Neuronal stem cell (in vitro differentiated cells): ENCODE results near the gene MYOCD.
A peak's percentile ranks its signal among the peaks of the same experiment; 100 is the strongest.

Experiments
- DNase-seq: peaks from one replicate; pipeline ENCODE4 v3.0.0-alpha.2; 2013; ENCODE audit warnings: low spot score
- H2AFZ ChIP-seq: one replicate; pipeline ENCODE4 v1.6.1; 2013; ENCODE audit warnings: mild to moderate bottlenecking, low read length, inconsistent platforms
- H2AK5ac ChIP-seq: 2 replicates; pipeline ENCODE4 v1.6.1; 2013; ENCODE audit warnings: low read depth, mild to moderate bottlenecking, inconsistent platforms, low read length, moderate library complexity, mixed read lengths
- H2BK120ac ChIP-seq: 2 replicates; pipeline ENCODE4 v1.6.1; 2013; ENCODE audit warnings: low read depth, mild to moderate bottlenecking, inconsistent platforms, low read length, moderate library complexity, mixed read lengths
- H2BK12ac ChIP-seq: one replicate; pipeline ENCODE4 v1.6.1; 2013; ENCODE audit warnings: low read length, inconsistent platforms
- H2BK15ac ChIP-seq: 2 replicates; pipeline ENCODE4 v1.6.1; 2013; ENCODE audit warnings: mild to moderate bottlenecking, low read length, inconsistent platforms, mixed read lengths
- H2BK5ac ChIP-seq: one replicate; pipeline ENCODE4 v1.6.1; 2013; ENCODE audit warnings: inconsistent platforms, mild to moderate bottlenecking, low read length, moderate library complexity
- H3K14ac ChIP-seq: one replicate; pipeline ENCODE4 v1.6.1; 2013; ENCODE audit warnings: low read length, inconsistent platforms
- H3K18ac ChIP-seq: 2 replicates; pipeline ENCODE4 v1.6.1; 2013; ENCODE audit warnings: low read length, inconsistent platforms
- H3K23ac ChIP-seq: 2 replicates; pipeline ENCODE4 v1.6.1; 2013; ENCODE audit warnings: low read depth, mild to moderate bottlenecking, mixed read lengths, low read length, inconsistent platforms; ENCODE audit not compliant: poor library complexity
- H3K27ac ChIP-seq: replicated peaks from 3 replicates; pipeline ENCODE4 v1.5.1; 2013; ENCODE audit warnings: low read length, inconsistent platforms
- H3K27me3 ChIP-seq, 3 experiments: 2 replicates each; pipeline ENCODE4 v1.6.1; 2013; ENCODE audit warnings: low read length in 3 of 3, mild to moderate bottlenecking in 2 of 3, inconsistent platforms in 1 of 3, low read depth in 1 of 3, mixed read lengths in 1 of 3, moderate library complexity in 1 of 3; ENCODE audit not compliant: control insufficient read depth in 3 of 3, insufficient read depth in 3 of 3
- H3K36me3 ChIP-seq, 2 donors: replicated peaks in 1 of 2; 2 replicates each; pipeline ENCODE4 v1.6.1; 2013; ENCODE audit warnings: low read length in 2 of 2; ENCODE audit not compliant: control insufficient read depth in 2 of 2, insufficient read depth in 2 of 2
- H3K4ac ChIP-seq: 2 replicates; pipeline ENCODE4 v1.6.1; 2013; ENCODE audit warnings: inconsistent platforms, mild to moderate bottlenecking, low read length, moderate library complexity
- H3K4me1 ChIP-seq, 2 donors: 1 replicate in 1 of 2; 2 replicates in 1 of 2; pipeline ENCODE4 v1.6.1; 2013; ENCODE audit warnings: low read length in 2 of 2, low read depth in 1 of 2; ENCODE audit not compliant: control insufficient read depth in 2 of 2, insufficient read depth in 1 of 2
- H3K4me2 ChIP-seq: one replicate; pipeline ENCODE4 v1.6.1; 2013; ENCODE audit warnings: mild to moderate bottlenecking, low read length, inconsistent platforms; ENCODE audit not compliant: insufficient read depth, poor library complexity, severe bottlenecking
- H3K4me3 ChIP-seq, 2 donors: 2 replicates each; pipeline ENCODE4 v1.5.1; 2013; ENCODE audit warnings: low read length in 2 of 2, mild to moderate bottlenecking in 2 of 2, inconsistent platforms in 1 of 2, moderate library complexity in 1 of 2
- H3K79me1 ChIP-seq: one replicate; pipeline ENCODE4 v1.6.1; 2013; ENCODE audit warnings: low read depth, mild to moderate bottlenecking, inconsistent platforms, low read length, moderate library complexity
- H3K9ac ChIP-seq: one replicate; pipeline ENCODE4 v1.6.1; 2013; ENCODE audit warnings: mild to moderate bottlenecking, low read depth, low read length, inconsistent platforms; ENCODE audit not compliant: poor library complexity
- H3K9me3 ChIP-seq, 2 donors: replicated peaks in 1 of 2; 2 replicates each; pipeline versions ENCODE3 to v1.6.1; 2013; ENCODE audit warnings: low read length in 2 of 2, mild to moderate bottlenecking in 2 of 2, inconsistent platforms in 1 of 2, low read depth in 1 of 2, mixed read lengths in 1 of 2, moderate library complexity in 1 of 2; ENCODE audit not compliant: control insufficient read depth in 2 of 2, insufficient read depth in 1 of 2
- H4K8ac ChIP-seq: one replicate; pipeline ENCODE4 v1.6.1; 2013; ENCODE audit warnings: low read depth, mild to moderate bottlenecking, inconsistent platforms, low read length, moderate library complexity
- H4K91ac ChIP-seq: one replicate; pipeline ENCODE4 v1.6.1; 2013; ENCODE audit warnings: low read length, low read depth, mild to moderate bottlenecking, inconsistent platforms; ENCODE audit not compliant: poor library complexity
- WGBS, 2 donors: extraction: QIAGEN DNeasy Blood & Tissue Kit; methylation state at CpG; one replicate each; pipeline ENCODE4 v1.1.7; 2013; ENCODE audit warnings: missing lambda C conversion rate in 2 of 2, mixed read lengths in 1 of 2; ENCODE audit not compliant: insufficient read length in 2 of 2, insufficient replicate concordance in 1 of 2; ENCODE audit errors: extremely low coverage in 2 of 2; 5-methylcytosine and 5-hydroxymethylcytosine counted together

The MYOCD gene

GRCh38 chr17:12732366-12732765, 66.7 kb downstream of the MYOCD start:
- DNase-seq: no peak
- Histone ChIP-seq H4K8ac (no peak overlapping the region), H3K14ac (no peak overlapping the region), H2BK12ac (peak overlapping the region; percentile 8), H2BK5ac (no peak overlapping the region), H3K36me3 (no peaks in the 10 kb centered on the region), H3K9me3 (no peaks in the 10 kb centered on the region), H2AFZ (no peak overlapping the region), H3K79me1 (no peaks in the 10 kb centered on the region), H3K4me3 (no peak overlapping the region), H3K23ac (no peak overlapping the region), H3K27me3 (no peaks in the 10 kb centered on the region), H3K4ac (no peak overlapping the region), H3K4me2 (no peak overlapping the region), H3K27ac (no peak overlapping the region), H2AK5ac (no peak overlapping the region), H3K4me1 (peaks cover 0 to 3% of the 10 kb centered on the region in 2 donors), H3K9ac (no peak overlapping the region), H2BK120ac (no peak overlapping the region), H2BK15ac (no peak overlapping the region), H3K18ac (no peak overlapping the region), H4K91ac (no peak overlapping the region)
- WGBS, 2 donors: no CpG with 5 or more reads among the region's 8 CpGs

GRCh38 chr17:12734926-12735325, 69.2 kb downstream of the MYOCD start:
- H2BK15ac ChIP-seq: no peak overlapping the region
- DNase-seq: no peak
- H3K36me3 ChIP-seq: no peaks in the 10 kb centered on the region
- no peak overlapping the region for H2BK12ac ChIP-seq
- no peak overlapping the region for H4K91ac ChIP-seq
- H3K14ac ChIP-seq: no peak overlapping the region
- no peaks in the 10 kb centered on the region for H3K27me3 ChIP-seq
- H3K27ac ChIP-seq: no peak overlapping the region
- no peak overlapping the region for H3K4ac ChIP-seq
- no peak overlapping the region for H3K18ac ChIP-seq
- no peak overlapping the region for H2AK5ac ChIP-seq
- H3K4me3 ChIP-seq: no peak overlapping the region
- H3K4me2 ChIP-seq: no peak overlapping the region
- no peak overlapping the region for H2AFZ ChIP-seq
- no peak overlapping the region for H3K9ac ChIP-seq
- H3K23ac ChIP-seq: no peak overlapping the region
- no peak overlapping the region for H2BK120ac ChIP-seq
- H3K79me1 ChIP-seq: no peaks in the 10 kb centered on the region
- no peak overlapping the region for H4K8ac ChIP-seq
- H3K4me1 ChIP-seq: peaks cover 0 to 3% of the 10 kb centered on the region in 2 donors
- no peak overlapping the region for H2BK5ac ChIP-seq
- no peaks in the 10 kb centered on the region for H3K9me3 ChIP-seq
- WGBS, 2 donors: no CpG with 5 or more reads among the region's 7 CpGs

- no peak overlapping the region for H3K4me2 ChIP-seq
- H2BK12ac ChIP-seq: no peak overlapping the region
- WGBS, 2 donors: no CpG with 5 or more reads among the region's 8 CpGs
- H3K9me3 ChIP-seq: no peaks in the 10 kb centered on the region
- no peak overlapping the region for H3K4me3 ChIP-seq
- H4K8ac ChIP-seq: no peak overlapping the region
- H3K27ac ChIP-seq: no peak overlapping the region
- no peak overlapping the region for H3K18ac ChIP-seq
- H3K4me1 ChIP-seq: peaks cover 0 to 3% of the 10 kb centered on the region in 2 donors
- no peak for DNase-seq
- no peak overlapping the region for H3K9ac ChIP-seq
- no peak overlapping the region for H2AFZ ChIP-seq
- H3K4ac ChIP-seq: no peak overlapping the region
- no peaks in the 10 kb centered on the region for H3K36me3 ChIP-seq
- no peak overlapping the region for H2BK5ac ChIP-seq
- no peak overlapping the region for H2BK120ac ChIP-seq
- no peaks in the 10 kb centered on the region for H3K27me3 ChIP-seq
- H3K23ac ChIP-seq: no peak overlapping the region
- H3K14ac ChIP-seq: no peak overlapping the region
- H2AK5ac ChIP-seq: no peak overlapping the region
- H2BK15ac ChIP-seq: no peak overlapping the region
- H4K91ac ChIP-seq: no peak overlapping the region
- no peaks in the 10 kb centered on the region for H3K79me1 ChIP-seq
These were observed 69.8 kb downstream of the MYOCD start for GRCh38 chr17:12735517-12735916.

GRCh38 chr17:12736526-12736925, 70.8 kb downstream of the MYOCD start:
- H3K27me3 ChIP-seq: no peaks in the 10 kb centered on the region
- no CpG with 5 or more reads among the region's 4 CpGs for WGBS, 2 donors
- no peak overlapping the region for H3K23ac ChIP-seq
- no peak overlapping the region for H2BK15ac ChIP-seq
- no peak overlapping the region for H3K4me3 ChIP-seq
- H2BK12ac ChIP-seq: no peak overlapping the region
- no peak overlapping the region for H3K9ac ChIP-seq
- no peak overlapping the region for H3K18ac ChIP-seq
- no peak overlapping the region for H2BK5ac ChIP-seq
- H2BK120ac ChIP-seq: no peak overlapping the region
- H3K4me2 ChIP-seq: no peak overlapping the region
- H3K27ac ChIP-seq: no peak overlapping the region
- no peaks in the 10 kb centered on the region for H3K36me3 ChIP-seq
- no peak overlapping the region for H4K91ac ChIP-seq
- no peak for DNase-seq
- no peaks in the 10 kb centered on the region for H3K79me1 ChIP-seq
- no peak overlapping the region for H2AFZ ChIP-seq
- H2AK5ac ChIP-seq: no peak overlapping the region
- H3K4me1 ChIP-seq: no peaks in the 10 kb centered on the region
- no peaks in the 10 kb centered on the region for H3K9me3 ChIP-seq
- H4K8ac ChIP-seq: no peak overlapping the region
- H3K14ac ChIP-seq: no peak overlapping the region
- no peak overlapping the region for H3K4ac ChIP-seq
